Thoracic aorta (tissue), 2 donors: ENCODE results near the gene CDC14B. TPM values are rescaled to one million over a fixed set of nuclear protein-coding genes. Genes with fewer than 3 reads are reported as not detected.

ENCODE experiments used
- ATAC-seq: fragments of 150-250 bp; one replicate; pipeline ENCODE4 v1.8.0; 2017; ENCODE audit warnings: low read depth; ENCODE audit not compliant: insufficient number of reproducible peaks, low FRiP score
- DNase-seq: peaks from one replicate; pipeline ENCODE4 v3.0.0-alpha.2; 2020; ENCODE audit warnings: low spot score
- H3K27ac ChIP-seq, 2 donors: fragments of 200-600 bp; sonication (generic); 1 replicate in 1 of 2; 2 replicates in 1 of 2; pipeline ENCODE4 v1.5.1; 2016; ENCODE audit warnings: mild to moderate bottlenecking in 2 of 2, moderate library complexity in 2 of 2
- H3K27me3 ChIP-seq: fragments of 200-600 bp; sonication (generic); replicated peaks from 2 replicates; pipeline ENCODE4 v1.6.0; 2016; ENCODE audit warnings: mild to moderate bottlenecking; ENCODE audit not compliant: insufficient read depth
- H3K36me3 ChIP-seq: fragments of 200-600 bp; sonication (generic); one replicate; pipeline ENCODE4 v1.5.1; 2016
- H3K4me1 ChIP-seq, 2 donors: fragments of 200-600 bp; sonication (generic); 1 replicate in 1 of 2; 2 replicates in 1 of 2; pipeline versions ENCODE4 v1.5.1 to v1.6.0; 2016; ENCODE audit warnings: low read depth in 2 of 2, mild to moderate bottlenecking in 1 of 2; ENCODE audit not compliant: control insufficient read depth in 1 of 2
- H3K4me3 ChIP-seq: fragments of 200-600 bp; sonication (generic); 2 replicates; pipeline ENCODE4 v1.5.1; 2016; ENCODE audit warnings: mild to moderate bottlenecking
- H3K9me3 ChIP-seq: fragments of 200-600 bp; sonication (generic); 2 replicates; pipeline ENCODE4 v1.5.1; 2016
- total RNA-seq, 2 donors: library from RNA; depleted of rRNA; stranded (reverse); fragments of >200 nt; gene quantifications; one replicate each; pipeline versions ENCODE4 v1.1.0 to v1.2.3, GENCODE V29; 2016
- TF ChIP-seq, protein P1 (sequence below): fragments of 200-600 bp; sonication (generic); IDR thresholded peaks from one replicate; pipeline ENCODE4 v1.5.1; 2019; ENCODE audit warnings: antibody characterized with exemption

Gene CDC14B
- total RNA-seq, 2 donors from 2014 or later: 25.7 to 39.5 TPM

DNA sequence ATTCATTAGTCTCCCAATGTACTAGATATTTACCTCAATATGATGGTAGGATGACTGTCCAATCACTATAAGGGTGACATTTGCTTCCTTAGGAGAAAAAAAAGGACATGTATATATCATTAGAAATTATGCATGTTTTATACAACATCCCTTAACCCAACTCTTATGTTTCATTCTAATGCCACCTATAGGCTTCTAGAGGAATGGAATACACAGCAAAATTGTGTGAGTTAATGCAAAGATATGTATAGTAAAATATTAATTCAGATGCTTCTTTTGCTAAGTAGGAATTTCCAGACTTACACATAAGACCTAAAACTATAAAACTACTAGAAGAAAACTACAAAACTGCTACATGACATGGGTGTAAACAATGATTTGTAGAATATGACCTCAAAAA, 32.0 kb upstream of the CDC14B start:
- TF ChIP-seq, protein P1, sequence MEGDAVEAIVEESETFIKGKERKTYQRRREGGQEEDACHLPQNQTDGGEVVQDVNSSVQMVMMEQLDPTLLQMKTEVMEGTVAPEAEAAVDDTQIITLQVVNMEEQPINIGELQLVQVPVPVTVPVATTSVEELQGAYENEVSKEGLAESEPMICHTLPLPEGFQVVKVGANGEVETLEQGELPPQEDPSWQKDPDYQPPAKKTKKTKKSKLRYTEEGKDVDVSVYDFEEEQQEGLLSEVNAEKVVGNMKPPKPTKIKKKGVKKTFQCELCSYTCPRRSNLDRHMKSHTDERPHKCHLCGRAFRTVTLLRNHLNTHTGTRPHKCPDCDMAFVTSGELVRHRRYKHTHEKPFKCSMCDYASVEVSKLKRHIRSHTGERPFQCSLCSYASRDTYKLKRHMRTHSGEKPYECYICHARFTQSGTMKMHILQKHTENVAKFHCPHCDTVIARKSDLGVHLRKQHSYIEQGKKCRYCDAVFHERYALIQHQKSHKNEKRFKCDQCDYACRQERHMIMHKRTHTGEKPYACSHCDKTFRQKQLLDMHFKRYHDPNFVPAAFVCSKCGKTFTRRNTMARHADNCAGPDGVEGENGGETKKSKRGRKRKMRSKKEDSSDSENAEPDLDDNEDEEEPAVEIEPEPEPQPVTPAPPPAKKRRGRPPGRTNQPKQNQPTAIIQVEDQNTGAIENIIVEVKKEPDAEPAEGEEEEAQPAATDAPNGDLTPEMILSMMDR: no peak
- H3K27me3 ChIP-seq: no peaks in the 10 kb centered on the region
- no peak overlapping the region for H3K27ac ChIP-seq
- no peak for DNase-seq
- H3K4me1 ChIP-seq: peaks cover 15% of the 10 kb centered on the region in 2 donors
- H3K9me3 ChIP-seq: no peaks in the 10 kb centered on the region
- H3K36me3 ChIP-seq: peaks cover 31% of the 10 kb centered on the region
- H3K4me3 ChIP-seq: no peak overlapping the region
- ATAC-seq: no peak

DNA sequence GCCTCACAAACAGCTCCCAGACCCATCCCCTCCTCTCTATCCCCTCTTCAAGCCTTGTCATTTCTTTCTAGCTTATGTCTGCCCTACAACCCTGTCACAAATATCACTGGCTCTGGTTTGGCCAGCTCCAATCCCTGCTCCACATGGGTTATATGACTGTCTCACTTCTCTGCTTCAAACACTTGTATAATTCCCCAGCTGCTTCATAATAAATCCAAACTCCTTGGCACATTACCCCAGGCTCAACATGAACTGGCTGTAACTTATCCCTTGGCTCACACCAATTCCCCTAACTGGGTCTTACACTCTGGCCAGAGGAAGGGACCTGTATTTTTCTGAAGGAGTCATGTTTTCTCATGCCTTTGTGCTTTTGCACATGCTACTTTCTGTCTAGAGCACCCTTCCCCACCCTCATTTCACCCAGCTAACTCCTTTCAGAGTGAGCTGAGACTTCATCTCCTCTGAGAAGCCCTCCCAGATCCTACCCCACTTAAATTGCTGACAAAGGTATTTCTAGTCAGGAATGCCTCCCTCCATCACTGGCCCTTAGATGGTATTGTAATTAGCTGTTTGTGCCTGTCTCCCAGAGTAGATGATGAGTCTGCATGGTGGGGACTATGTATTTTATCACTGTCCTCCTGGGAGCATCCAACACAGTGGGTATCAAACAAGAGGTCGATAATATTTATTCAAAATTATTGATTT, 30.1 kb upstream of the CDC14B start:
- H3K27ac ChIP-seq: no peak overlapping the region

DNA sequence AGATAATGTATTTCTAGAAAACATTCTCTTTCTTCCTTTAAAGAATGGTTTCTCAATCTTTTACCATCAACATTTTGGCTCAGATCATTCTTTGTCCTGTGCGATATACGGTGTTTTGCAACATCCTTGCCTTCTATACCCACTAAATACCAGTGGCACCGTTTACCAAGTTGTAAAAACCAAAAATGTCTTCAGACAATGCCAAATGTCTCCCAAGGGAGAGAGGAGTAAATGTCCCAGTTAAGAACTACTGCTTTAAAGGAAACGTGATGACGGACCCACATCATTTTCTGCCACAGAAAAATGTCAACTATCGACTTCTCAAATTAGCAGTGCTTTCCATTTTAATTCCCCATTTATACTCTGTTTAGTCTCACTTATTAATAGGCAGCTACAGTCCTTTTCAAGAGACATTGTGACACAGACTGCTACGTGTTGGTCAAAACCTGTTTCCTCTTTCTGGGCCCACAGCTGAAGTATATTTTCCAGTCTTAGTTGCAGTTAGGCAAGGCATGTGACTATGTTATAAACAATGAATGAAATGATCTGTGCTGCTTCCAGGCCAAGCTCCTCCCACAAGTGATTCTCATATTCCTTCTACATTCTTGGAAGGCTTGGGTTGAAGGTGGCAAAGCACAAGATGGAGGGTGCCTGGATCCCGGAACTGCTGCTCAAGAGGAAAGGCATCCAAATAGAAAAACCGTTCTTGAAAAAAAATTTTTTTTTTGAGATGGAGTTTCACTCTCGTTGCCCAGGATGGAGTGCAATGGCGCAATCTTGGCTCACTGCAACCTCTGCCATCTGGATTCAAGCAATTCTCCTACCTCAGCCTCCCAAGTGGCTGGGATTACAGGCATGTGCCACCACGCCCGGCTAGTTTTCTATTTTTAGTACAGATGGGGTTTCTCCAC, 26.7 kb upstream of the CDC14B start:
- H3K27me3 ChIP-seq: no peaks in the 10 kb centered on the region
- no peak for DNase-seq
- H3K4me3 ChIP-seq: no peak overlapping the region
- peak; percentile 68 for ATAC-seq
- peaks cover 43% of the 10 kb centered on the region for H3K36me3 ChIP-seq
- H3K4me1 ChIP-seq: no peaks in the 10 kb centered on the region
- peak overlapping the region in 1 of 2 donors; percentile 38 for H3K27ac ChIP-seq
- TF ChIP-seq, protein P1: no peak
- H3K9me3 ChIP-seq: no peaks in the 10 kb centered on the region

More for the DNA sequence above, 30.1 kb upstream of the CDC14B start:
- TF ChIP-seq, protein P1: no peak
- Histone ChIP-seq H3K9me3 (no peaks in the 10 kb centered on the region), H3K36me3 (peaks cover 36% of the 10 kb centered on the region), H3K4me1 (peaks cover 6 to 11% of the 10 kb centered on the region in 2 donors), H3K4me3 (no peak overlapping the region), H3K27me3 (no peaks in the 10 kb centered on the region)
- DNase-seq: no peak
- no peak for ATAC-seq

DNA sequence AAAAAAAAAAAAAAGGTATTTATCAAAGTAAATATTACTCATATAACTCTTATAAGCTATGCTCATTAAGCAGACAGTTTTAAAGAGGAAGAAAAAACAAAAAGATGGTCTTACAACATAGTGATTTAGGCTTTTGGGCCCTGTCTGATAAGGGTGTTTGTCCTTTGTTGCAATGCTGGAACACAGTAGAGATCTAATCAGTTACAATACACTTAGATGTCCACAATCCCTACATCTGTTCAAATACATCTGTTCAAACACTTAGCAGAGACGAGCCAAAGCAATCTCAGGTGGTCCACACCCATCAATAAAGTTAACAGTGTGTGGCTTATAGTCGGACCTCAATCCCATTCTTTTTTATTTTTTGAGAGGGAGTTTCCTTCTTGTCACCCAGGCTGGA, 24.5 kb upstream of the CDC14B start:
- ATAC-seq: no peak

More for the DNA sequence above, 24.5 kb upstream of the CDC14B start:
- H3K27ac ChIP-seq: no peak overlapping the region
- peaks cover 0 to under 1% of the 10 kb centered on the region in 2 donors for H3K4me1 ChIP-seq
- TF ChIP-seq, protein P1: no peak
- no peaks in the 10 kb centered on the region for H3K9me3 ChIP-seq
- H3K27me3 ChIP-seq: no peaks in the 10 kb centered on the region
- DNase-seq: no peak
- peaks cover 23% of the 10 kb centered on the region for H3K36me3 ChIP-seq
- no peak overlapping the region for H3K4me3 ChIP-seq
